ENCODE data around the gene JAZF1.

- TF ChIP-seq NFIC (IDR thresholded peaks at IDR 0.05; ENCODE audit: low read depth, low read length) (no peak), CHD4 (IDR thresholded peaks at IDR 0.05) (no peak), HCFC1 (IDR thresholded peaks at IDR 0.05; ENCODE audit: low read length) (no peak), MYC (IDR thresholded peaks at IDR 0.05; ENCODE audit: insufficient read depth, insufficient read length, insufficient replicate concordance, low read length, severe bottlenecking) (no peak), ATF7 (IDR thresholded peaks at IDR 0.05; ENCODE audit: low read depth) (no peak), ZNF217 (IDR thresholded peaks at IDR 0.05) (no peak), CTCF (IDR thresholded peaks at IDR 0.05 in 2 of 3, conservative IDR thresholded peaks at IDR 0.05 in 1 of 3; ENCODE audit: control insufficient read depth in 2 of 3, extremely low read depth in 1 of 3, insufficient read depth in 1 of 3, low read depth in 3 of 3, low read length in 3 of 3) (no peak), CBX3 (IDR thresholded peaks at IDR 0.05; ENCODE audit: borderline replicate concordance, low read depth) (no peak), STAT3 (IDR thresholded peaks at IDR 0.05; ENCODE audit: low read depth, low read length) (no peak), GABPA (IDR thresholded peaks at IDR 0.05; ENCODE audit: low read depth) (no peak), CBFB (IDR thresholded peaks at IDR 0.05; ENCODE audit: low read depth) (no peak), POLR2A (IDR thresholded peaks at IDR 0.05; ENCODE audit: low read depth, low read length) (no peak), EZH2 (IDR thresholded peaks at IDR 0.05; ENCODE audit: borderline replicate concordance, control insufficient read depth, low read depth, low read length) (no peak), PML (IDR thresholded peaks at IDR 0.05; ENCODE audit: low read length) (no peak)
Measured at GRCh38 chr7:27991006-27991528, 189.5 kb downstream of the JAZF1 start.
